HG02884 (cell line): ENCODE measurements around the gene HELB.
A peak's percentile ranks its signal among the peaks of the same experiment; 100 is the strongest.

Experiments used
- ATAC-seq: cut with Tn5 transposase; IDR thresholded peaks from one replicate; pipeline ENCODE4 v1.9.1; 2021; ENCODE audit warnings: mild to moderate bottlenecking, moderate library complexity; ENCODE audit not compliant: unreplicated experiment

The HELB gene

GRCh38 chr12:66301944-66302826, at the start of gene HELB:
Gene HELB (plus strand): TSS chr12:66302493. CDS start chr12:66302604, 111 bp downstream.
- ATAC-seq = peak; percentile 86

GRCh38 chr12:66252771-66253170, 49.5 kb upstream of the HELB start:
- ATAC-seq = no peak

- no peak for ATAC-seq
These were observed 46.6 kb upstream of the HELB start for GRCh38 chr12:66255737-66256136.

- ATAC-seq = no peak
These were observed 44.3 kb upstream of the HELB start for GRCh38 chr12:66258011-66258410.

GRCh38 chr12:66262737-66263136, 39.6 kb upstream of the HELB start:
- no peak for ATAC-seq

GRCh38 chr12:66268562-66268961, 33.7 kb upstream of the HELB start:
- no peak for ATAC-seq

- ATAC-seq = no peak
These were observed 33.2 kb upstream of the HELB start for GRCh38 chr12:66269142-66269541.

GRCh38 chr12:66269757-66270383, 32.4 kb upstream of the HELB start:
- no peak for ATAC-seq

GRCh38 chr12:66270613-66271012, 31.7 kb upstream of the HELB start:
- no peak for ATAC-seq

- no peak for ATAC-seq
These were observed 29.6 kb upstream of the HELB start for GRCh38 chr12:66272650-66273049.

- no peak for ATAC-seq
These were observed 29.1 kb upstream of the HELB start for GRCh38 chr12:66273147-66273546.

- peak; percentile 72 for ATAC-seq
These were observed 27.3 kb upstream of the HELB start for GRCh38 chr12:66275040-66275439.

GRCh38 chr12:66279123-66279712, 23.1 kb upstream of the HELB start:
- ATAC-seq = no peak

GRCh38 chr12:66280561-66280960, 21.7 kb upstream of the HELB start:
- ATAC-seq = no peak

- ATAC-seq = no peak
These were observed 20.0 kb upstream of the HELB start for GRCh38 chr12:66282244-66282643.

- no peak for ATAC-seq
These were observed 15.0 kb upstream of the HELB start for GRCh38 chr12:66287275-66287674.

GRCh38 chr12:66288121-66288520, 14.2 kb upstream of the HELB start:
- ATAC-seq = no peak

- no peak for ATAC-seq
These were observed 12.8 kb upstream of the HELB start for GRCh38 chr12:66289485-66289884.

- no peak for ATAC-seq
These were observed 11.5 kb upstream of the HELB start for GRCh38 chr12:66290716-66291200.

GRCh38 chr12:66296176-66296683, 6.1 kb upstream of the HELB start:
- ATAC-seq = no peak

- no peak for ATAC-seq
These were observed 5.2 kb upstream of the HELB start for GRCh38 chr12:66297080-66297479.

GRCh38 chr12:66297923-66298322, 4.4 kb upstream of the HELB start:
- no peak for ATAC-seq
